ENCODE measurements around the gene PAGR1.

GRCh38 chr16:29816694-29817441, 916 bp downstream of the PAGR1 start:
- TF ChIP-seq CTCF (IDR thresholded peaks at IDR 0.05) (no peak), EZH2 (IDR thresholded peaks at IDR 0.05; ENCODE audit: borderline replicate concordance, insufficient read depth, low read depth, low read length, poor library complexity, severe bottlenecking) (no peak)
